ENCODE measurements around the gene ZDBF2. TPM values are rescaled to one million over a fixed set of nuclear protein-coding genes. Genes with fewer than 3 reads are reported as not detected.

Gene ZDBF2
- total RNA-seq, 1 experiment from 2014 or later, result 31.8 TPM

GRCh38 chr2:206253777-206254166, 20.7 kb upstream of the ZDBF2 start:
- Histone ChIP-seq H3K4me1 (ENCODE audit: insufficient read depth, low read length) (no peaks in the 10 kb centered on the region), H3K56ac (ENCODE audit: insufficient read length, low read depth, low read length) (no peak overlapping the region), H2AFZ (ENCODE audit: low read length) (no peak overlapping the region), H3K23me2 (ENCODE audit: insufficient read length, low read depth, low read length, poor library complexity, severe bottlenecking) (no peaks in the 10 kb centered on the region), H3K9me3 (ENCODE audit: control insufficient read depth, low read depth, low read length) (no peaks in the 10 kb centered on the region), H3K79me2 (ENCODE audit: insufficient read depth, low read length) (no peaks in the 10 kb centered on the region), H3K9ac (ENCODE audit: extremely low read depth, insufficient read length, low read length) (no peak overlapping the region), H2BK20ac (ENCODE audit: low read depth, low read length, poor library complexity, severe bottlenecking) (no peak overlapping the region), H3K18ac (ENCODE audit: insufficient read length, low read depth, low read length) (no peak overlapping the region), H4K91ac (ENCODE audit: insufficient read length, low read depth, low read length) (no peak overlapping the region), H4K20me1 (ENCODE audit: control insufficient read depth, insufficient read depth, insufficient read length) (no peaks in the 10 kb centered on the region), H3K23ac (ENCODE audit: insufficient read length, low read depth, low read length) (no peak overlapping the region), H2BK120ac (ENCODE audit: low read depth, low read length, poor library complexity, severe bottlenecking) (no peak overlapping the region), H2BK5ac (ENCODE audit: insufficient read length, low read length) (no peak overlapping the region), H3K27me3 (ENCODE audit: insufficient read depth, low read length) (no peaks in the 10 kb centered on the region), H3K27ac (ENCODE audit: insufficient read length, low read depth, low read length) (no peak overlapping the region), H2AK5ac (ENCODE audit: insufficient read length, low read length) (no peak overlapping the region), H2BK12ac (ENCODE audit: insufficient read length, low read depth, low read length) (no peak overlapping the region), H3K14ac (ENCODE audit: insufficient read depth, low read length) (no peak overlapping the region), H3K4me2 (ENCODE audit: insufficient read depth, insufficient read length, low read length) (no peak overlapping the region), H4K5ac (ENCODE audit: insufficient read length, low read depth, low read length) (no peak overlapping the region), H3T11ph (ENCODE audit: low read length) (no peak overlapping the region), H3K4ac (ENCODE audit: low read depth, low read length) (no peak overlapping the region), H2BK15ac (ENCODE audit: low read depth, low read length) (no peak overlapping the region), H4K8ac (replicated peaks; ENCODE audit: insufficient read length, low read depth, low read length) (no peak overlapping the region), H3K79me1 (ENCODE audit: insufficient read depth, low read depth, low read length, poor library complexity, severe bottlenecking) (no peaks in the 10 kb centered on the region)
- no peak overlapping the region; a peak in 1 of 7 replicates for H3K27ac Mint-ChIP-seq
- no peak for TF ChIP-seq CTCF (conservative IDR thresholded peaks at IDR 0.05)
- H3K4me3 Mint-ChIP-seq, result no peak overlapping the region
- no CpG with 5 or more reads among the region's 5 CpGs for WGBS (ENCODE audit: extremely low coverage, insufficient read length, low lambda C conversion rate)
- no peak for DNase-seq
- H3K9me3 Mint-ChIP-seq, result peaks cover 0 to 1% of the 10 kb centered on the region in 2 experiments; a peak in 3 of 5 replicates
- peaks cover 14 to 24% of the 10 kb centered on the region in 2 experiments for H3K4me1 Mint-ChIP-seq
- peaks cover 0 to 3% (median 0%) of the 10 kb centered on the region in 3 experiments; a peak in 1 of 7 replicates for H3K36me3 Mint-ChIP-seq (ENCODE audit: insufficient read depth in 1 of 3, low read depth in 3 of 3)
- no peaks in the 10 kb centered on the region; the same call in 1 of the 2 replicates for H3K27me3 Mint-ChIP-seq (ENCODE audit: low read depth)

All from H9 (cell line).